NCI-H146 (cell line): Measurements from ENCODE around the gene TMEM240.

Source experiments
- DNase-seq: peaks from one replicate; lab custom pipeline; 2025; lab: John Stamatoyannopoulos, UW

Gene TMEM240

GRCh38 chr1:1540090-1540817 is at the start of gene TMEM240:
TSS of gene TMEM240 (minus strand) at chr1:1540624. CDS start at chr1:1540346, 278 bp downstream.
- DNase-seq, result peak; percentile 62

DNA sequence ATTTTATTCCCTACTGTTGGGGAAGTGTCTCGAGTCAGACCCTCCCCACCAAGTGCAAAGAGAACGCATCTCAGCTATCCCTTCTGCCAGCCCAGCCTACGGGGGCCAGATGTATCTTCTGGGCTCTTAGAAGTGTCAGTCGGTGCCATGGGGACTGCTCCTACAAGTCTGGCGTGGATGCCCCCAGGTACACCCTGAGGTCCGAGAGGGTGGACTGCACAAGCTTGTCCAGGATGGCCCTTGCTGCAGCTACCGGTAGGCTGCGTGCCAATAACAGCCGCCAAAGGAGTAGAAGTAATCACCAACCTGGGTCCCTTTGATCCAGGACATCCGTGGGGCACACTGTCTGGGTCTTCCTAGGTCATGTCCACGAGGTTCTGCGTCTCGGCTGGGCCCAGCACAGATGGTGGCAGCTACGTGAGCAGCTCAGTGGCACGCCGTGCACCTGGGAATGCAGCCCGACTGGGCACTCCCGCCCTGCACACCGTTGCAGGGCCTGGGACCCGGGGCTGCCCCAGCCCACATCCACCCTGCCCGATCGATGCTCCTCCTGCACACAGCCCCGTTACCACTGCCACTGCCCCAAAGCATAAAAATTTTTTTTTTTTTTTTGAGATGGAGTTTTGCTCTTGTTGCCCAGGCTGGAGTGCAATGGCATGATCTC is 43.1 kb upstream of the TMEM240 start:
- DNase-seq, result no peak

GRCh38 chr1:1582585-1583346 is 42.3 kb upstream of the TMEM240 start:
- no peak for DNase-seq

DNA sequence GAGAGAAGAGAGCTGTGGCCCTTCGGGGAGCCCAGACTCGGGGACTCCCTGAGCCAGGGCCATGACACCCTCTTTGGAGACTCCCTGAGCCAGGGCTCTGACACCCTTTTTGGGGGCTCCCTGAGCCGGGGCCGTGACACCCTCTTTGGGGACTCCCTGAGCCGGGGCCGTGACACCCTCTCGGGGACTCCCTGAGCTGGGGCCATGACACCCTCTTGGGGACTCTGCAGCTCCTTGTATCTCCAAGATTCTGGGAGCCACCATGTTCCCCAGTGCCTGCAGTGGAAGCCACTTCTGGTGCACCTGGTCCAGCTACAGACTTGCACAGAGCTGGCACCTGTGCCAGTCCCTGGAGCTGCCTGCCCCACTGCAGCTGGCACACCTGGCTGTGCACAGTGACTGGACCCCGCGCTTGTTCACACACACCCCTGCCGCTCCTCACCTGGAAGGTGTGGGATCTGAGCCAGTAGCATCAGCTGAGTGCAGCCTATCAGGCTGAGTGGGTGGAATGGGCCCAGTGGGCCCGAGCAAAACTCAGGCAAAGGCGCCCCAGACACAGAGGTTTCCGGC is 38.0 kb upstream of the TMEM240 start:
- DNase-seq, result no peak

DNA sequence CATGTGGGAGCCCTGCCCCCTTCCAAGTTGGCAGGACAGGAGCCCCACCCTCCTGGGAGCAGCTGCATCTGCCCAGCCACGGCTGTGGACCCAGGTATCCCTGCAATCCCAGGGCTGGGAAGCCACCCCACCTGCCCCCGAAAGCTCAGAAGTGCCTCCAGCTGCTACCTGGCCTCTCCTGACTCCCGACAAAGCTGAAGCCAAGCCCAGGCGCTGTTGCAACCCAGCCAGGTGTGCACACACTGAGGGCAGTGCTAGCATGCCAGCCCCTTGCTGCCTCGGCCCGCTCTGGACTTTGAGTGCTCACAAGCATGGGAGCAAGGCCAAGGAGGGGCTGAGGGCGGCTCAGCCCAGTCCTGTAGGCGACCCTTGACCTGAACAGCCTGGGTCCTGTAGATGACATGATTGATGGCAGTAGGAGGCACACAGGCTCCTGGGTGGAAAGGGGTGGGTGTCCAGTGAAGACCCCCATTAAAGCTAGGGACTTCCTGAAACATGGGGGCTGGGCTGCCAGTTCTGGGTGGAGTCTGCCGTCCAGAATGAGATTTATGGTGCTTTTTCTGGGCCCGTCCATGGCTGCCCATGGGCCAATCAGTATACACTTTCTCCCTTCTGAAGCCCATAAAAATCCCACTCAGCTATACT is 37.1 kb upstream of the TMEM240 start:
- no peak for DNase-seq

GRCh38 chr1:1574721-1575537 is 34.5 kb upstream of the TMEM240 start, which contains the start of gene SSU72:
TSS of gene SSU72 (minus strand) at chr1:1574863. CDS start at chr1:1574557, 306 bp downstream.
- DNase-seq, result peak; percentile 84

- DNase-seq, result peak; percentile 51
These were observed 33.7 kb upstream of the TMEM240 start for GRCh38 chr1:1573843-1574720.

GRCh38 chr1:1569341-1569740 is 28.9 kb upstream of the TMEM240 start:
- DNase-seq, result no peak

DNA sequence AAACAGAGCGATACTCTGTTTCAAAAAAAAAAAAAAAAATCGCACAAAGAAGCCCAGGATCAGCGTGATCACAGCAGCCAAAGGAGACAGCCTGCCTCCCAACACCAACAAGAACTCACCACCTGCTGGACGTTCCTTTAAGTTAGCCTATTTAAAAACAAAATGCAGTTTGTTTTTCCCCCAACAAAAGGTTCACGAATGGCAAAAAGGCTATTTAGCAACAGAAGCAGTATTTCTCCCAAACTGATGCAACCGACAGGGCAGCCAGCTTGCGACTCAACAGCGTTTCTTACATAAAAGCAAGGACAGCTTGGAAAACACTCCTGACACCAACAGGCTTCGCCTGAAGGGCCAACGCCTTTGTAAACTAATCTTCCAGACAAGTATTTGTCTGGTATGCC is 27.5 kb upstream of the TMEM240 start:
- no peak for DNase-seq

DNA sequence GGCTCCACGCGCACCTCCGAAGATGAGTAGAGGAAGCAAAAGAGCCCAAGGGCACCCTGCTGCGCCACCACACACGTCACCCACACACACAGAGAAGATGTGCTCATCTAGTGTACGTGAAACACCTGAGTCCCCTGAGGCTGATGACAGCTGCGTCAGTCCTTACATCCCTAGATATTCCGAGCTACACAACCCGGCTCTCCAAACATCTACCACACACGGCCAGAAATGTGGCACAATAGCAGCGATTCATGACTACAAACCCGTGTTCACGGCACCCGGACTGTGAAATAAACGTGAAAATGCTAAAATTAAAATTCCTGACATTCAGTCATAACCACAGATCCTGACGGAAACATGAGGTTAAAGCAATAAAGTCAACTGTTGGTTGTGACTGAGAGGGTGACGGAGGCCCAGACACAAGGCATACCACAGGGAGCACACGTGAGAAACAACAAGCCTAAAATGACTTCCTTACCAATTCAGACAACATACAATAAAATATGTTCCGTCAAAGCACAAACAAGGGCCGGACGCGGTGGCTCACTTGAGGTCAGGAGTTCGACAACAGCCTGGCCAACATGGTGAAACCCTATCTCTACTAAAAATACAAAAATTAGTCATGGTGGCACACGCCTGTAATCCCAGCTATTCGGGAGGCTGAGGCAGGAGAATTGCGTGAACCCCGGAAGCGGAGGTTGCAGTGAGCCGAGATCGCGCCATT is 26.9 kb upstream of the TMEM240 start:
- no peak for DNase-seq

DNA sequence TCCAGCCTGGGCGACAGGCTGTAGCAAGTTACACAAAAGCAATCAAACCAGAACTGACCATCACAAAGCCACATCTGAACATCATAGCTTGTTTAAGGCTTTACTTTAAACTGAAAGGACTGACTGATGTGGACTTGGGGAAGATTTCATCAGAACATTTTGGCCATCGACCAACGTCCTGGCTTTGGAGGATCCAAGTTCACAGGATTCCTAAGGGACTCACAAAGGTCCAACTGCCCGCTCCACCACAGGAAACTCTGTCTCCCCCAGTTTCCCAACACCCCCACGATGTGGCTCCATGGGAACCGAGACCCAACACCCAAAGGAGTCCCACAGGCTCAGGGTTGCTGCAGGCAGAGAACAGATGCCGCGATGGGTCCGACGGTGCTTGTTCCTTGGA is 24.9 kb upstream of the TMEM240 start:
- DNase-seq, result no peak

DNA sequence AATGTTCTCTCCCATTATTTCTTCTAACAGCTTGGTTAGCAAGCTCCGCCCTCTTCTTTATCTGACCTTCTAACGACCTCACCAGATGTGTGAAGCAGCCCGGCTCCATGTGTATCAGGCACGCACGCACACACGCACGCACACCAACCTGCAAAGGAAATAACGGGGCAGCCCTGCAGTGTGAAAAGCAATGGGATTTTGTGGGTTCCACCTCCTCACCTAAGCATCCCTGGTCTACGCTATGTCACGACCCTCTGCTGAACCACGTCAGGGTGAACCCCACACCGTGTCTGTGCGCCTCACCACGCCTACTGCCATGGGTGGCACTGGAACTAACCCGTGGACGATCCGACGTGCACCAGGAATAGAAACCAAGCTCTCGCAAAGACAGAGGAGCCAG is 23.8 kb upstream of the TMEM240 start:
- no peak for DNase-seq

GRCh38 chr1:1563688-1564087 is 23.3 kb upstream of the TMEM240 start:
- DNase-seq, result no peak

DNA sequence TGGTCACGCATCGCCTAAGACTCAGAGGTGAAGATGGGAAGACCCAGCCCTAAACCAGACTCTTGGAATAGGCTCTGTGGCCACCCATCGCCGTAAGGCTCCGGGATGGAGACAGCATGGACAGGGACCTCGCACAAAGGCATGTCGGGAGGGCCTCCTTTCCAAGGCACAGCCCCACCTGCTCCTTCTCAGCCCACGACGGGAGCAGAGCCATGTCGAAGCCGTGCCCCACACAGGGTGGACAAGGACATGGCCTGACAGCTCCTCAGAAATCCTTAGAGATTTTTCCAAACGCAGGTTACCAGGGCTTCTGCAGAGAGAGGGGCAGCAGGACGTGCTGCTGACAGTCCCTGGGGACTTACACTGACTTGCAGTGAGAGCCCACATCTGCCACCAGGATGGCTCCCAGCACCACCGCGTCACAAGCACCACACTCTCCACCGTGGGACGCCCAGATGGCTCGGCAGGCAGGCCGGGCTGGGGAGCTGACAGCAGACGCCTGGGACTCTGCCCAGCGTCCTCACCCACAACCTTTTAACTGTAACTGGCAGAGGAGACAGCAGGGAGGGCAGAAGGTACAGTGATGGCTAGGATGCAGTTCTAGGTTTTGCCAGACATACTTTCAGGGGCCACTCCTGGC is 22.3 kb upstream of the TMEM240 start:
- DNase-seq, result no peak

DNA sequence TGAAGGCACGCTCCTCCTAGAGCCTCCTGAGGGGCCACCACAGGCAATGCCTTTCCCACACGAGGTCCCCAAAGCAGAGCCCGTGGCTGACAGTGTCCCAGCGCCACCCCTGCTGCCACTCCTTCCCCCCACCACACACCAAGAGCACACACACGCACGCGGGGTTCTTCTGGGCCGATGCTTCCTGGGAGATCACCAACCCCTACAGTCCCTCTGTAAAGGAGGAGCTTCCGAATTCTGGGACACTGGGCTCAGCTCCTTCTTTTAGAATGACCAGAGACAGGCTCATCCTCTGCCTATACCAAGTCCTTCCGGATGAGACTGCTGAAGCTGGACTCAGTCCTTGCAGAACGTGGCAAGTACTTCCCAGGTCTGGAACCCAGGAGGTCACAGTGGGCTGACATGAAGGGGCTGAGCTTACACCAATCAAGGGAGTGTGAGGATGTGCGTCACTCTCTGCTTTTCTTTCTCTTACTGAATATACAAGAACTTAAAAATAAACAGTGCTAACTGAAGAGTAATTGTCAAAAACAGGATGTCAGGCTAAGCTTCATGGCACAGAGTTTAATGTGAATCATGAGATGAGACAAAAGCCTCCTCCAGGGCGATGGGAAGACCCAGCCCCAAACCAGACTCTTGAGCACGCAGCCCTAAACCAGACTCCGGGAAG is 21.5 kb upstream of the TMEM240 start:
- no peak for DNase-seq

GRCh38 chr1:1560178-1560577 is 19.8 kb upstream of the TMEM240 start:
- no peak for DNase-seq

DNA sequence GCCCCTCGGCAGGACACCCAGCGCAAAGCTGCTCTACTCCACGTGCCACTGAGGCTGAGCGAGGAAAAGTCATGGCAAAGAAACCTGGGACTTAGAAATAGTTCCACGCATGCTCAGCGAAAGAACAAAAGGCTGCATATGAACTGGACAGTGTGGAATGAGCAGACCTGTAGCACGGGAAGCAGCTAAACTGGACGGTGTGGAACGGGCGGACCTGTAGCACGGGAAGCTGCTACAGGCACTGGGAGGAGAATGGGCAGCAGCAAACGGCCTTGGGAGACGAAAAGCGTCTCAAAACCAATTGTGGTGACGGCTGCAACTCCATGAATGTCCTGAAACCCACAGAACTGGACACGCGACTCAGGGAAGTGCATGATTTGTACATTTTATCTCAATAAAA is 18.6 kb upstream of the TMEM240 start:
- no peak for DNase-seq

GRCh38 chr1:1558591-1558990 is 18.2 kb upstream of the TMEM240 start:
- DNase-seq, result no peak
